Naive thymus-derived CD8-positive, alpha-beta T cell (primary cell): ENCODE results near the gene BAG2. TPM values are rescaled to one million over a fixed set of nuclear protein-coding genes. Genes with fewer than 3 reads are reported as not detected.
A peak's percentile ranks its signal among the peaks of the same experiment; 100 is the strongest.

ENCODE experiments used
- ATAC-seq, 2 donors: fragments of 150-1000 bp; cut with Tn5 transposase in 1 of 2; sonication (Bioruptor Pico), chemical (Tn5 transposase) in 1 of 2; 1 replicate in 1 of 2; 2 replicates in 1 of 2; pipeline ENCODE4 v1.10.0; 2021; ENCODE audit warnings: mild to moderate bottlenecking in 2 of 2, moderate library complexity in 2 of 2
- POLR2A ChIA-PET: fragments of 350-600 bp; sonication (Branson Sonifier 250); formaldehyde crosslinking; loops from one replicate; lab custom pipeline; 2021; ENCODE audit warnings: antibody characterized with exemption; lab: Charles Lee
- DNase-seq, 10 donors: peaks; one replicate each; pipeline versions ENCODE4 v3.0.0 to v3.0.0-alpha.2; 2020 to 2022
- H3K27ac Mint-ChIP-seq, 10 donors: one replicate each; pipeline ENCODE4 v1.8.0; 2020 to 2022; ENCODE audit warnings: mild to moderate bottlenecking in 10 of 10, mixed read lengths in 10 of 10, moderate library complexity in 4 of 10, inconsistent platforms in 1 of 10
- H3K27me3 Mint-ChIP-seq, 5 donors: one replicate each; pipeline ENCODE4 v1.8.0; 2021 to 2022; ENCODE audit warnings: mixed read lengths in 5 of 5
- H3K36me3 Mint-ChIP-seq, 3 donors: one replicate each; pipeline ENCODE4 v1.8.0; 2020 to 2022; ENCODE audit warnings: mixed read lengths in 3 of 3, mild to moderate bottlenecking in 2 of 3, inconsistent platforms in 1 of 3
- H3K4me1 Mint-ChIP-seq, 4 donors: one replicate each; pipeline ENCODE4 v1.8.0; 2021 to 2022; ENCODE audit warnings: mixed read lengths in 4 of 4
- H3K4me3 Mint-ChIP-seq, 10 donors: one replicate each; pipeline ENCODE4 v1.8.0; 2020 to 2022; ENCODE audit warnings: mild to moderate bottlenecking in 10 of 10, mixed read lengths in 10 of 10, moderate library complexity in 6 of 10, inconsistent platforms in 1 of 10
- H3K9me3 Mint-ChIP-seq, 9 donors: one replicate each; pipeline ENCODE4 v1.8.0; 2020 to 2022; ENCODE audit warnings: mixed read lengths in 9 of 9, mild to moderate bottlenecking in 3 of 9, inconsistent platforms in 1 of 9, moderate library complexity in 1 of 9
- polyA plus RNA-seq, 3 donors: library from polyadenylated mRNA; unstranded; fragments of 300-500 nt; fragmentation: Illumina TruSeq; gene quantifications; one replicate each; pipeline ENCODE4 v1.2.3, GENCODE V29; 2021
- total RNA-seq, 8 experiments: library from RNA in 2 of 8; stranded (reverse) in 2 of 8; gene quantifications; one replicate each; pipeline ENCODE4 v1.2.3 and lab custom pipeline; 2021 to 2026

Gene BAG2
- 1 to 10 TPM; 5.1 to 5.2 TPM for total RNA-seq
- polyA plus RNA-seq: 1 to 10 TPM; 2.0 to 3.4 (median 2.2) TPM
- 14.8 to 25.7 (median 22.4) reads per million in 6 experiments for total RNA-seq (lab: John Stamatoyannopoulos, UW)

DNA sequence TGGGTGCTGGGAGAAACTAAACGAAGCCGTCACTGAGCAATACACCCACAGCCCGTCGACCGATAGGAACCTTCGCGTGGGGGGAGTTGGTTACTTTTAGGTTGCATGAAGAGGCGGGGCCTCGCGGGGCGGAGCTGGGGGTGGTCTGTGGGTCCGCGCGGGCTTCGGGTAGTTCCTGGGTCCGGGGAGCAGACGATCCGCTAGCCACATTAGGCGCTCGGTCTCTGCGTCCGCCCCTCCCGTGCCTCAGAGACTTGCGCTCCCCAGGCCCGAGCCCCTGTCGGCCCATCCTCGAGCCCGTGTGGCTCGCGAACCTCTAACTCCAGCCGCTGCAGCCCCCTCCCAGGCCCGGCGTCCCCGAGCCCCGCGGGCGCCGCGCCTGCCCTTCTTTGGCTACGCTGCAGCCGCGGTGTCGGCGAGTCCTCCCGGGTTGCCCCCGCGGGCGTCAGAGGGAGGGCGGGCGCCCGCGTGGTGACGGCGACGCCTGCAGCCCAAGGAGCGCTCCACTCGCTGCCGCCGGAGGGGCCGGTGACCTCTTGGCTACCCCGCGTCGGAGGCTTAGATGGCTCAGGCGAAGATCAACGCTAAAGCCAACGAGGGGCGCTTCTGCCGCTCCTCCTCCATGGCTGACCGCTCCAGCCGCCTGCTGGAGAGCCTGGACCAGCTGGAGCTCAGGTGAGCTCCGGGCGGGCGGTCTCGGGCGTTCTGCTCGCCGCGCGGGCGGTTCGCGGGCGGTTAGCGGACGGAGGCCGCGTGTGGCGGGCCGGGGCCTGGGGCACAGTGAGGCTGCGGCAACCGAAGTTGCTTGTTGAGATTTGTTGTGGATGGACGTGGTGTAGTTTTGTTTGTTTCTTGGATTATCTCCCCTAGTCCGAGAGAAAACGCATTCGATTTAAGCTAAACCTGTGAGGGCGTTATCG lies at the start of gene BAG2:
Gene BAG2, plus strand, starts transcription at position 191 of the 920 bp plus-strand sequence. Its CDS starts 372 bp downstream, at position 563.
- Mint-ChIP-seq H3K27me3 (no peaks in the 10 kb centered on the region), H3K27ac (peak within 1 kb of the TSS; percentile 73 to 97 (median 96))
- DNase-seq: peak; percentile 74 to 93 (median 87)

DNA sequence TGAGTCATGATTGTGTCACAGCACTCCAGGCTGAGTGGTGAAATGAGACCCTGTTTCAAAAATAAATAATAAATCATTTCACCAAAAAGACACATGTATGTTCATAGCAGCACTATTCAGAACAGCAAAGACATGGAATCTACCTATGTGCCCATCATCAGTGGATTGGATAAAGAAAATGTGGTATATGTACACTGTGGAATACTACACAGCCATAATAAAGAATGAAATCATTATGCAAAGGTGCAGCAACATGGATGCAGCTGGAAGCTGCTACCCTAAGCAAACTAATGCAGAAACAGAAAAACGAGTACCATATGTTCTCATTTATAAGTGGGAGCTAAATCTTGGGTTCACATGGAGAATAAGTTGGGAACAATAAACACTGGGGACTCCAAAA lies 49.0 kb upstream of the BAG2 start:
- H3K27me3 Mint-ChIP-seq: no peaks in the 10 kb centered on the region
- POLR2A ChIA-PET: no interaction called here
- no peak overlapping the region for H3K27ac Mint-ChIP-seq
- peaks cover 0 to 14% (median 0%) of the 10 kb centered on the region in 9 donors for H3K9me3 Mint-ChIP-seq
- H3K4me1 Mint-ChIP-seq: peaks cover 8 to 24% (median 18%) of the 10 kb centered on the region in 4 donors
- ATAC-seq (no peak), DNase-seq (no peak)
- peaks cover 12 to 61% (median 41%) of the 10 kb centered on the region in 3 donors for H3K36me3 Mint-ChIP-seq
- no peak overlapping the region for H3K4me3 Mint-ChIP-seq

More for the DNA sequence above, at the start of gene BAG2:
- H3K36me3 Mint-ChIP-seq: peaks cover 0 to 4% (median 3%) of the 10 kb centered on the region in 3 donors
- ATAC-seq: peak; percentile 86
- no peaks in the 10 kb centered on the region for H3K9me3 Mint-ChIP-seq
- POLR2A ChIA-PET: interaction anchor here (0.6 to 1.7 kb wide), 5 partner anchors 22 to 789 kb away, joined by 3 to 7 read pairs (median 3); partner anchors contain the start of genes PRIM2 and RAB23
- peak within 1 kb of the TSS; percentile 74 to 94 (median 90) for H3K4me3 Mint-ChIP-seq
- H3K4me1 Mint-ChIP-seq: peaks cover 14 to 53% (median 34%) of the 10 kb centered on the region in 4 donors

DNA sequence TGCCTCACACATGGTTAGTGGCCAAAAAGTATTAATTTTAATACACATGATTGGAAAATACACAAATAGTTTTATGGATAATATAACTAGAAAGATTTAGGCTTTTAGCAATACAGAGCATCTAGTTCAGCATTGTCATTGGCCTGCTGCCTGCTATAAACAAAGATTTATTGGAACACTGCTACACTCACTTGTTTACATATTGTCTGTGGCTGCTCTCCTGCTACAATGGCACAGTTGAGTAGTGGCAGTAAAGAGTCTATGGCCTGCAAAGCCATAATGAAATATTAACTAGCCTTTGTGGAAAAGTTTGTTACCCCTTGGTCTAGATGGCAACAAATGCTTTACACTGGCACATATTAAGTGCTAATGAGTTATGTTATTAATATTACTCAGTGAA lies 44.4 kb upstream of the BAG2 start:
- peaks cover 0 to 62% (median 18%) of the 10 kb centered on the region in 3 donors for H3K36me3 Mint-ChIP-seq
- H3K4me1 Mint-ChIP-seq: peaks cover 0 to 5% (median 2%) of the 10 kb centered on the region in 4 donors
- no peak for ATAC-seq
- H3K27ac Mint-ChIP-seq: no peak overlapping the region
- POLR2A ChIA-PET: no interaction called here
- no peak for DNase-seq
- H3K27me3 Mint-ChIP-seq: no peaks in the 10 kb centered on the region
- no peak overlapping the region for H3K4me3 Mint-ChIP-seq
- peaks cover 0 to 4% (median 0%) of the 10 kb centered on the region in 9 donors for H3K9me3 Mint-ChIP-seq

DNA sequence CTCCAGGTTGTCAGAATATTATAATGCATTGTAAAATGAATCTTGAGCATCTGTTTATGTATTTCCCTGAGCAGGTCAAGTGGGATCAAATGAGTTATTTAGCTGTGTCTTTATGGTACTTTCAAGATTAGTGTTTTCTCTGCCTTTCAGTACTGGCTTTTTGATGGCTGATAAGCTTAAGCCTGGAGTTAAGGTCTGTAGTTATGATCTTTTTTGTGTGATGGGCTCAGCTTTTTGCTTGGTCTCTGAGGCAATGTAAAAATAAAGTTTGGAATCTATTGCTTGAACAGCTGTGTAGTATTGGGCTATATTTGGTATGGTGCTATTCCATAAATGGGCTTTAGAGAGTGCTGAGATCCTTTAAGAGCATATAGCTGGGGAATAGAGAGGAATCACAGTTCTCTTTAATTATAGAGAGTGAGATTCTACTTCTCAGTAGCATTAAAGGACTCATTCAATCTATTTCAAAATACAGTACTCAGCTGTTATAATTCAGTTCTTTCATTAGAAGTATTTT lies 41.4 kb upstream of the BAG2 start:
- no peak for DNase-seq
- POLR2A ChIA-PET: no interaction called here

DNA sequence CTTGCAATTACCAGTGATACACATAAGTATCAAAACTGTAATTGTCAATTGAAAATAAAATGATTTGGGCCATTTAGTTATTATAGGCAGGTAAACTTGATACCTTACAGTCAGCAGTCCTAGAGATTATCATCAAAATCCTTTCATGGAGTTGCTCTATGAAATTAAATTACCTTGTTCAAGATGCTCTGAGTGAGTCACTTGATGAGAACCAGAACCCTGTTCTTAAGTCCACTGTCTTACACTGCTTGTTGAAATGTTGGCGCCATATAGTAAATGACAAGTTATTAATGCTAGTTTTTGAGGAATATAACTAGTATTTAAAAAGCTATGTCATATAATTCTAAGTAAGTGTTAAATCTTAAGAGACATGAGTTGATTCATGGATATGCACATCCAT lies 37.2 kb upstream of the BAG2 start:
- POLR2A ChIA-PET: no interaction called here
- no peaks in the 10 kb centered on the region for H3K4me1 Mint-ChIP-seq
- H3K27ac Mint-ChIP-seq: no peak overlapping the region
- H3K36me3 Mint-ChIP-seq: peaks cover 0 to 66% (median 26%) of the 10 kb centered on the region in 3 donors
- no peaks in the 10 kb centered on the region for H3K9me3 Mint-ChIP-seq
- no peaks in the 10 kb centered on the region for H3K27me3 Mint-ChIP-seq
- ATAC-seq (no peak), DNase-seq (no peak)
- no peak overlapping the region for H3K4me3 Mint-ChIP-seq

More for the DNA sequence above, 41.4 kb upstream of the BAG2 start:
- Mint-ChIP-seq H3K4me1 (peaks cover 0 to 2% (median 0%) of the 10 kb centered on the region in 4 donors), H3K36me3 (peaks cover 0 to 62% (median 23%) of the 10 kb centered on the region in 3 donors), H3K27ac (peak overlapping the region in 2 of 10 donors; percentile 28 to 49), H3K27me3 (no peaks in the 10 kb centered on the region), H3K4me3 (no peak overlapping the region), H3K9me3 (no peaks in the 10 kb centered on the region)
- ATAC-seq: no peak

DNA sequence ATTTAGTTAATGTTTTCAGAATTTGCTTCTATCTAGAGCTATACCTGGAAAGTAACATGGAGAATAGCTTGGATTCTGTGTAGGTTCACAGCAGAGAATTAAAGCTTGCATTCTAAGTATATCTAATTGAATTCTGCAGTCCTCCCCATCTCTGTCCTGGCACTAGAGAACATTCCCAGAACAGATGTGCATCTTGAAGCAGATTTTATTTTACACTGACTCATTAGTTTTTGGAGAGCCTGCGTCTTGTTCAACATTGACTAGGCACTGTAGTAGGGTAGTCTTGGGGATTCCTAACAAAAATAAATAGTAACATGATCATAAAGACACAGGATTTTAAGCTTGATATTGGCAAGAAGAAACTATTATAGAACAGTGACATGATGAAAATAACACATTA lies 36.2 kb upstream of the BAG2 start:
- H3K4me3 Mint-ChIP-seq: no peak overlapping the region
- peak overlapping the region in 1 of 10 donors; percentile 18 for H3K27ac Mint-ChIP-seq
- no peaks in the 10 kb centered on the region for H3K9me3 Mint-ChIP-seq
- ATAC-seq (no peak), DNase-seq (no peak)
- H3K27me3 Mint-ChIP-seq: no peaks in the 10 kb centered on the region
- POLR2A ChIA-PET: no interaction called here
- no peaks in the 10 kb centered on the region for H3K4me1 Mint-ChIP-seq
- peaks cover 0 to 68% (median 30%) of the 10 kb centered on the region in 3 donors for H3K36me3 Mint-ChIP-seq

DNA sequence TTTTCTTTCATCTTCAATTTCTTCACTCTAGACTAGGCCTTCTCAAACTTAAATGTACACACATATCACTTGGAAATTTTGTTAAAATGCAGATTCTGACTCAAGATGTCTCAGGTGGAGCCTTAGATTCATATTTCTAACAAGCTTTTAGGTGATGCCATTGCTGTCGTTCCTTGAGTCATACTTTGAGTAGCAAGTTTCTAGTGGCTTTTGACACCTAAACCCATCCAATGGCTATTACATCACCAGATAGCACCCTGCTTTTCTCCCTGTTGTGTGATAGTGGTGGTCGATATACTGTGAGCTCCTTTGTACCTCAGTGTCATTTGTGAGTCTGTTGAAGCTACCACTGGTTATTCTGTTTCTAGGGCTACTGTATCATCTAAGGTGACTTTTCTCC lies 34.8 kb upstream of the BAG2 start:
- Mint-ChIP-seq H3K27ac (no peak overlapping the region), H3K9me3 (peaks cover 0 to 2% (median 0%) of the 10 kb centered on the region in 9 donors), H3K36me3 (peaks cover 6 to 74% (median 39%) of the 10 kb centered on the region in 3 donors), H3K27me3 (no peaks in the 10 kb centered on the region), H3K4me1 (no peaks in the 10 kb centered on the region), H3K4me3 (no peak overlapping the region)
- ATAC-seq (no peak), DNase-seq (no peak)
- POLR2A ChIA-PET: no interaction called here

DNA sequence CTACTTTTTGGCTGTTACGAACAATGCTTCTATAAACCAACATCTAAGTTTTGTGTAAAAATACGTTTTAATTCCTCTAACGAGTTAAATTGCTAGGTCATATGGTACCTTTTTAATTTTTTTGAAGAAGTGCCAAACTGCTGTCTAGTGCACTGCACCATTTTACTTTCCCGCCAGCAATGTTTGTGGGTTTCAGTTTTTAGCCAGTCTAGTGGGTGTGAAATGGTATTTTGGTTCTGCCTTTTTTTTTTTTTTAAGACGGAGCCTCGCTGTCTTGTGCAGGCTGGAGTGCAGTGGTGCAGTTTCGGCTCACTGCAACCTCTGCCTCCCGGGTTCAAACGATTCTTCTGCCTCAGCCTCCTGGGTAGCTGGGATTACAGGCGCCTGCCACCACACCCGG lies 34.1 kb upstream of the BAG2 start:
- Mint-ChIP-seq H3K9me3 (peaks cover 0 to 2% (median 0%) of the 10 kb centered on the region in 9 donors), H3K4me3 (no peak overlapping the region), H3K27me3 (no peaks in the 10 kb centered on the region), H3K36me3 (peaks cover 11 to 75% (median 42%) of the 10 kb centered on the region in 3 donors), H3K27ac (no peak overlapping the region), H3K4me1 (no peaks in the 10 kb centered on the region)
- DNase-seq (peak in 1 of 10 donors; percentile 8), ATAC-seq (no peak)
- POLR2A ChIA-PET: no interaction called here

DNA sequence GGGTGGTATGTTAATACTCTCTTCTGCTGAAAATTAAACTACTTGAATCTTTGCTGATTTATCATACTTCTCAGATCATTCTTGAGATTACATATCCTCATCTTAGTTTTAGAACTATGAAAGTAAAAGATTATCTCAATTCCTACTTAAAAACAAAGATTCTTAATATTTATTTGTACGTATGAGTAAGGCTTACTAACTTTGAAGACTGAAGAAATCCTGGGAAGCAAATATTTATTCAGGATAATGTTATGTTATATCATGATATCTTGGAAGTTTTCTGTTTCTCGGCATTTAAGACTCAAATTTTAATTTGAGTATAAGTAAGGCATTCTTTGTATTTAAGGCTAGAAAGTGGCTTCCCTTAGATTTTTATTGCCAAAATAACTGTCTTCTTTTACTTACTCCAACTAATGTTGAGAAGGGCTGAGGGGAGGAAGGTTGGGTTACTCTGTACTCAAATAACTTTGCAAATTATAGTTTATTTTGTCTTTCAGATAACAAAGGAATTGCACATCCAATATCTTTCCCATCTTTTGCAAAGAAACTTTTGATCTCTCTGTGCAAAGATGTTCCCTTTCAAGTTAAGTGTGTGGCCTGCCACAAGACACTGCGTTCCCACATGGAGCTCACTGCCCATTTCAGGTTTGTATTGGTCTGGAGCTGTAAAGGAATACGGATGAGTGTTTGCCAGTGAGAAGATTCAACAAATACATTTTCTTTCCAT lies 30.5 kb upstream of the BAG2 start:
- ATAC-seq (no peak), DNase-seq (no peak)
- Mint-ChIP-seq H3K9me3 (peaks cover 0 to 2% (median 0%) of the 10 kb centered on the region in 9 donors), H3K36me3 (peaks cover 11 to 77% (median 36%) of the 10 kb centered on the region in 3 donors), H3K27me3 (no peaks in the 10 kb centered on the region), H3K4me1 (no peaks in the 10 kb centered on the region), H3K27ac (no peak overlapping the region), H3K4me3 (no peak overlapping the region)
- POLR2A ChIA-PET: no interaction called here

DNA sequence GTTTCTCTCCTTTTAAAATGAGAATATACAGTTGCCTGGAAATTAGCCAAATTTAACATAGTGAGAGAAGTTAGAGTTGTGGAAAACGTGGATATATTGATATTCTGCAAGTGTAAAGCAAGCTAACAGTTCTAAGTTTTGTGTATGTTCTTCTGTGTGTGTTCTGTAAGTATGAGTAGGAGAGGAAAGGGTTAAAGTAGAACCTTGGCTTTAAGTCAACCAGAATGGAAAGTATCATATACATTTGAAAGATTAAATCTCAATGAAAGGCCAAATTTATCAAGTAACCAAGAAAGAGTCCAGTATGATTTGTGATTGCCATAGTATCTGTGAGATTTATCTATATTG lies 30.0 kb upstream of the BAG2 start:
- Mint-ChIP-seq H3K9me3 (peaks cover 0 to 2% (median 0%) of the 10 kb centered on the region in 9 donors), H3K27me3 (no peaks in the 10 kb centered on the region), H3K4me1 (peaks cover 0 to under 1% (median 0%) of the 10 kb centered on the region in 4 donors), H3K36me3 (peaks cover 11 to 77% (median 35%) of the 10 kb centered on the region in 3 donors), H3K4me3 (no peak overlapping the region), H3K27ac (no peak overlapping the region)
- ATAC-seq (no peak), DNase-seq (no peak)
- POLR2A ChIA-PET: no interaction called here

DNA sequence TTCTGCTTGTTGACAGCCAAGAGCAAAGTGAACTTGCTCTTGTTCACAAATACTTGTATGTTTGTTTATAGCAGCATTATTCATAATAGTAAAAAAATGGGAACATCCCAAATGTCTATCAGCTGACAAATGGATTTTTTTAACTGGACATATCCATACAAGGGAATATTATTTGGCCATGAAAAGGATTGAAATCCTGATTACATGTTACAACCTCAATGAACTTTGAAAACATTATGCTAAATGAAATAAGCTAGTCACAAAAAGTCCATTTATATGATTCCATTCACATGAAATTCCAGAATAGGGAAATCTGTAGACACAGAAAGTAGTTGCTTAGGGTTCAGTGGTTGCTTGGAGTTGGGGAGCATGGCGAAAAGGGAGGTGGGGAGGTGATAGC lies 28.4 kb upstream of the BAG2 start:
- H3K4me1 Mint-ChIP-seq: peaks cover 4 to 14% (median 9%) of the 10 kb centered on the region in 4 donors
- H3K9me3 Mint-ChIP-seq: peaks cover 0 to 2% (median 0%) of the 10 kb centered on the region in 9 donors
- no peak overlapping the region for H3K4me3 Mint-ChIP-seq
- H3K27ac Mint-ChIP-seq: peak overlapping the region in 1 of 10 donors; percentile 0
- DNase-seq (no peak), ATAC-seq (no peak)
- no peaks in the 10 kb centered on the region for H3K27me3 Mint-ChIP-seq
- H3K36me3 Mint-ChIP-seq: peaks cover 11 to 85% (median 46%) of the 10 kb centered on the region in 3 donors
- POLR2A ChIA-PET: no interaction called here

DNA sequence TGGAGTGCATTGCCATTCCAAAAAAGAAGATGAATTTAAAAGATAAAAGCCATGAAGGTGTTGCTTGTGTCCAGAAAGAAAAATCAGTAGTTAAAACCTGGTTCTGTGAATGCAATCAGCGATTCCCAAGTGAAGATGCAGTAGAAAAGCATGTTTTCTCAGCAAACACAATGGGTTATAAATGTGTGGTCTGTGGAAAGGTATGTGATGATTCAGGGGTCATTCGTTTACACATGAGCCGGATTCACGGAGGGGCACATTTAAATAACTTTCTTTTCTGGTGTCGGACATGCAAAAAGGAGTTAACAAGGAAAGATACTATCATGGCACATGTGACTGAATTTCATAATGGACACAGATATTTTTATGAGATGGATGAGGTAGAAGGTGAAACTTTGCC lies 24.7 kb upstream of the BAG2 start:
- ATAC-seq: no peak
- POLR2A ChIA-PET: no interaction called here
- Mint-ChIP-seq H3K27me3 (no peaks in the 10 kb centered on the region), H3K27ac (peak overlapping the region in 1 of 10 donors; percentile 59), H3K4me1 (peaks cover 4 to 14% (median 9%) of the 10 kb centered on the region in 4 donors), H3K4me3 (no peak overlapping the region), H3K9me3 (no peaks in the 10 kb centered on the region), H3K36me3 (peaks cover 4 to 83% (median 40%) of the 10 kb centered on the region in 3 donors)
- DNase-seq: no peak
